ENCODE results near the gene MT1A. TPM values are rescaled to one million over a fixed set of nuclear protein-coding genes. Genes with fewer than 3 reads are reported as not detected.

The MT1A gene
- 1.1 TPM in 1 of 3 replicates, not detected in the others for total RNA-seq
- long read RNA-seq: 0 reads

DNA sequence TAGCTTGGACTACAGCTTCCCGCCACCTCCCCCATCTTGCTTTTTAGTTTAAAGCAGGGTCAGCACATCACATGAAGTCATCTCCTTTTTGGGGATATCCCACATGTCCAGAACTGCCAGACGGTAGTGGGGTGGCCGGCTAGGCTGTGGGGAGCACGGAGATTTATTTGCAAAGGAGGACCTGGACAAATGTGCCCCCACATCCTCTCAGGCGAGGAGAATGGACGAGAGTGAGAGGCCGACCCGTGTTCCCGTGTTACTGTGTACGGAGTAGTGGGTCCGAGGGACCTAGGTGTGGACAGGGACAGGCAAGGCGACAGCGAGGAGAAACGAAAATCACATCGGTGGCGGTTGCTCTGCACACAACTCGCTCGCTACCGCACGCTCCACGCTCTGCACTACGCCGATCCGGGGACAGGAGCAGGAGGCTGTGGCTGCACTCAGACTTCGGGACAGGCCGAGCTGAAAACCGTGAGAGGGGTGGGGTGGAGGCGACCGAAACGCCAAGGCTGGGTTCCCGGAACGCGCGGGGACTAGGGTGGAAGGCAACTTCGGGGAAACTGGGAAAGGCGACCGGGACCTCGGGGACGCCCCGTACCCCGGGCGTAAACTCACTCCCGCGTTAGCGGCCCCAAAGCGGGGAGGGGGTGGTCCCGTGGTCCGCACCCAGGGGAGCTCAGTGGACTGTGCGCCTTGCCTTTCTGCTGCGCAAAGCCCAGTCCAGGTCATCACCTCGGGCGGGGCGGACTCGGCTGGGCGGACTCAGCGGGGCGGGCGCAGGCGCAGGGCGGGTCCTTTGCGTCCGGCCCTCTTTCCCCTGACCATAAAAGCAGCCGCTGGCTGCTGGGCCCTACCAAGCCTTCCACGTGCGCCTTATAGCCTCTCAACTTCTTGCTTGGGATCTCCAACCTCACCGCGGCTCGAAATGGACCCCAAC, at the start of gene MT1A:
TSS of gene MT1A (plus strand) at position 853 of the 937 bp plus-strand sequence. CDS start at position 926, 73 bp downstream.
- Mint-ChIP-seq H3K27me3 (ENCODE audit: low read depth) (peaks cover 72% of the 10 kb centered on the region), H3K4me3 (ENCODE audit: unreplicated experiment) (peak within 1 kb of the TSS; percentile 70), H3K36me3 (ENCODE audit: low read depth) (peaks cover 2% of the 10 kb centered on the region), H3K9me3 (ENCODE audit: low read depth) (no peaks in the 10 kb centered on the region), H3K27ac (ENCODE audit: unreplicated experiment) (no peak within 1 kb of the TSS), H3K4me1 (ENCODE audit: low read depth) (peaks cover 14% of the 10 kb centered on the region)
- DNase-seq (ENCODE audit: low spot score): no peak
- TF ChIP-seq, protein P1, sequence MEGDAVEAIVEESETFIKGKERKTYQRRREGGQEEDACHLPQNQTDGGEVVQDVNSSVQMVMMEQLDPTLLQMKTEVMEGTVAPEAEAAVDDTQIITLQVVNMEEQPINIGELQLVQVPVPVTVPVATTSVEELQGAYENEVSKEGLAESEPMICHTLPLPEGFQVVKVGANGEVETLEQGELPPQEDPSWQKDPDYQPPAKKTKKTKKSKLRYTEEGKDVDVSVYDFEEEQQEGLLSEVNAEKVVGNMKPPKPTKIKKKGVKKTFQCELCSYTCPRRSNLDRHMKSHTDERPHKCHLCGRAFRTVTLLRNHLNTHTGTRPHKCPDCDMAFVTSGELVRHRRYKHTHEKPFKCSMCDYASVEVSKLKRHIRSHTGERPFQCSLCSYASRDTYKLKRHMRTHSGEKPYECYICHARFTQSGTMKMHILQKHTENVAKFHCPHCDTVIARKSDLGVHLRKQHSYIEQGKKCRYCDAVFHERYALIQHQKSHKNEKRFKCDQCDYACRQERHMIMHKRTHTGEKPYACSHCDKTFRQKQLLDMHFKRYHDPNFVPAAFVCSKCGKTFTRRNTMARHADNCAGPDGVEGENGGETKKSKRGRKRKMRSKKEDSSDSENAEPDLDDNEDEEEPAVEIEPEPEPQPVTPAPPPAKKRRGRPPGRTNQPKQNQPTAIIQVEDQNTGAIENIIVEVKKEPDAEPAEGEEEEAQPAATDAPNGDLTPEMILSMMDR (IDR thresholded peaks at IDR 0.05): no peak

DNA sequence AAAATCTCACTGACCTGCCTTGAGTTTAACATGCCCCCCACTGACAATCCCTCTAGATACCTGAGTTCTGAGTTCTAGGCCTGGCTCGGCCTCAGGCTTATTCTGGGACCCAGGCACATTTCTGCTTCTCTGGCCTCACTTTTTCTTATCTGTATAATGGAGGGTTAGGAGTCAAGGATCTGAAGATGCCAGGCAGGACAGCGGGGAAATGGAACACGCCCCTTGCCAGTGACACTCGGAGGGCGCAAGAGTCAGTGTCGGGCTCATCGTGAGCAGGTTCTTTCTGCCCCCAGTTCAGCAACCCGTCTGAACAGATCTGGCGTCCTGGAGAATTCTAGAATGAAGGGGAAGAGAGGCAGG, 49.7 kb upstream of the MT1A start:
- no peak for DNase-seq (ENCODE audit: low spot score)
- Mint-ChIP-seq H3K4me3 (ENCODE audit: unreplicated experiment) (peak overlapping the region; percentile 68), H3K9me3 (ENCODE audit: low read depth) (no peaks in the 10 kb centered on the region), H3K4me1 (ENCODE audit: low read depth) (peaks cover 13% of the 10 kb centered on the region), H3K27ac (ENCODE audit: unreplicated experiment) (no peak overlapping the region), H3K36me3 (ENCODE audit: low read depth) (no peaks in the 10 kb centered on the region), H3K27me3 (ENCODE audit: low read depth) (peaks cover 17% of the 10 kb centered on the region)
- TF ChIP-seq, protein P1 (IDR thresholded peaks at IDR 0.05): no peak

DNA sequence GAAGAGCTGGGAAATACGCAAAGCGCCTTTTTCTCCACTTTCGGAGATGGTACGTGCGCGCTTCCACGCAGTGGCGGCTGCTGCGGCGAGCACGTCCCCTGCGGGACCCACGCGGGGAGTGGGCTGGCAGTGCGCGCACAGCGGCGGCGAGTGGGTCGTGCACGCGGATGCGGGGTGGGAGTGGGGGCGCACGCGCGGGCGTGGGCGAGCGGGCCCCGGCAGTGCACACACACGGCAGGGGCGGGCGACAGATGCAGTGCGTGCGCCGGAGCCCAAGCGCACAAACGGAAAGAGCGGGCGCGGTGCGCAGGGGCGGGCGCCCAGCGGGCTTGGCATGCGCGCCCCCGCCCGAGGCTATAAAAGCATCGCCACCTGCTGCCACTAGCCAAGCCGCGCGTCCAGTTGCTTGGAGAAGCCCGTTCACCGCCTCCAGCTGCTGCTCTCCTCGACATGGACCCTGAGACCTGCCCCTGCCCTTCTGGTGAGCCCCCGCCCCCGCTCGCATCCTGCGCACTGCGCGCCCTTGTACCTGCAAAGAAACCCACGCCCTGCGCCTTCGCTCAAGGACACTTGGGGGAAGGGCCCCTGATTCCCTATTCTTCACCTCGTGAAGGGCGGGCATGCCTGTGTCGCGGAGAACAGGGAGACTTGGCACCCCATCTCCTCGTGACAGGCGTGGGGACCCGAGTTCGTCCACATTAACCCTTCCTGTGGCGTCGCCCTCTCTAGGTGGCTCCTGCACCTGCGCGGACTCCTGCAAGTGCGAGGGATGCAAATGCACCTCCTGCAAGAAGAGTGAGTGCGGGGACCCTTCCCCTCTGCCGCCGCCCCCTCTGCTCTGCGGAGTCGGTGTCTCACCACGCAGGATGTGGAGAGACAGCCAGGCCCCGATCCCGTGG, 49.1 kb upstream of the MT1A start, which contains the start of gene MT3:
TSS of gene MT3 (plus strand) at position 388 of the 899 bp plus-strand sequence. CDS start at position 451, 63 bp downstream.
- peaks cover 17% of the 10 kb centered on the region for H3K27me3 Mint-ChIP-seq (ENCODE audit: low read depth)
- peaks cover 13% of the 10 kb centered on the region for H3K4me1 Mint-ChIP-seq (ENCODE audit: low read depth)
- H3K4me3 Mint-ChIP-seq (ENCODE audit: unreplicated experiment): peak within 1 kb of the TSS; percentile 68
- DNase-seq (ENCODE audit: low spot score): no peak
- no peaks in the 10 kb centered on the region for H3K36me3 Mint-ChIP-seq (ENCODE audit: low read depth)
- H3K27ac Mint-ChIP-seq (ENCODE audit: unreplicated experiment): no peak within 1 kb of the TSS
- H3K9me3 Mint-ChIP-seq (ENCODE audit: low read depth): peaks cover 3% of the 10 kb centered on the region
- TF ChIP-seq, protein P1 (IDR thresholded peaks at IDR 0.05): peak; percentile 20

DNA sequence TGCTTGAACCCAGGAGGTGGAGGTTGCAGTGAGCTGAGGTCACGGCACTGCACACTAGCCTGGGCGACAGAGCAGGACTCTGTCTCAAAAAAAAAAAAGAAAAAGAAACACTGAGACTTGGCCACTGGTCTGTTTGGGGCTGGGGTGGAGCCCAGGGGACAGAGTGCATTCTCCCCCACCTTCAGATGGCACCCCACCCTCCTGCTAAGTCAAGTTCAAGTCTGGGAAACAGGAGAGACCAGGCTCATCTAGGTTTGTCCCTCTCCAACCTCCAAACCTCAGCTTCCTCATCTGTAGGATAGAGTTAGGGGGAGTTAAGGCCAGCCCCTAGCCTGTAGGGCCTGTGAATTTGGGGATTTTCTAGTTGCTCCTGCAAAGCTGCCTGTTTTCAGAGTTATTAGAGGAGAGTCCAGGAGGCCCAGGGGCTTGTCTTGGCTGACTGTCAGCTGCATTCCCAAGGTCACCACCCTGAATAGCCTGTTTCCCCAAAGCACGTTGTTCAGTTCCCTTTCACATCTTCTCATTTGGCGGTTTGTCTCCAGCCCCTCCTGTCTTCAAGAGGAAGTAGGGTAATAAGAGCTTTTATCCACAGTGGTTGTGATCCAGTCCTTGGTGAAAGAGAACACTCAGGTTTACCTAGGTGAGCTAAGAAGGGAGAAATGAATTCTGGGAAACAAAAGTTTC, 46.9 kb upstream of the MT1A start:
- H3K9me3 Mint-ChIP-seq (ENCODE audit: low read depth): peaks cover 3% of the 10 kb centered on the region
- peaks cover 13% of the 10 kb centered on the region for H3K4me1 Mint-ChIP-seq (ENCODE audit: low read depth)
- H3K36me3 Mint-ChIP-seq (ENCODE audit: low read depth): no peaks in the 10 kb centered on the region
- TF ChIP-seq, protein P1 (IDR thresholded peaks at IDR 0.05): no peak
- no peak overlapping the region for H3K27ac Mint-ChIP-seq (ENCODE audit: unreplicated experiment)
- no peak for DNase-seq (ENCODE audit: low spot score)
- no peak overlapping the region for H3K4me3 Mint-ChIP-seq (ENCODE audit: unreplicated experiment)
- peaks cover 14% of the 10 kb centered on the region for H3K27me3 Mint-ChIP-seq (ENCODE audit: low read depth)

All from chondrocyte (in vitro differentiated cells).